AML-193 (cell line): ENCODE measurements around the gene GRHPR.
A peak's percentile ranks its signal among the peaks of the same experiment; 100 is the strongest.

ENCODE experiments used
- DNase-seq, 2 experiments: peaks; one replicate each; lab custom pipeline; 2025; lab: John Stamatoyannopoulos, UW

GRHPR gene

DNA sequence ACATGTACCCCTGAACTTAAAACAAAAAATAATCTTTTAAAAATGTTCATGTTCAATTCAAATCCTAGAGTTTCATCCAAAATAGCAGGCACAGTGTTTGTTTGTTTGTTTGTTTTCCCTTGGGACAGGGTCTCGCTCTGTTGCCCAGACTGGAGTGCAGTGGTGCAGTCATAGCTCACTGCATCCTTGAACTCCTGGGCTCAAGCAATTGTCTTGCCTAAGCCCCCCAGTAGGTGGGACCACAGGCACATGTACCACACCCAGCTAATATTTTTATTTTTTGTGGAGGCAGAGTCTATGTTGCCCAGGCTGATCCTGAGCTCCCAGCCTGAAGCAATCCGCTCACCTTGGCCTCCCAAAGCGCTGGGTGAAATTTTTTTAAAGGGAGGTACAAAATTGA is 58.3 kb downstream of the GRHPR start:
- DNase-seq: no peak

DNA sequence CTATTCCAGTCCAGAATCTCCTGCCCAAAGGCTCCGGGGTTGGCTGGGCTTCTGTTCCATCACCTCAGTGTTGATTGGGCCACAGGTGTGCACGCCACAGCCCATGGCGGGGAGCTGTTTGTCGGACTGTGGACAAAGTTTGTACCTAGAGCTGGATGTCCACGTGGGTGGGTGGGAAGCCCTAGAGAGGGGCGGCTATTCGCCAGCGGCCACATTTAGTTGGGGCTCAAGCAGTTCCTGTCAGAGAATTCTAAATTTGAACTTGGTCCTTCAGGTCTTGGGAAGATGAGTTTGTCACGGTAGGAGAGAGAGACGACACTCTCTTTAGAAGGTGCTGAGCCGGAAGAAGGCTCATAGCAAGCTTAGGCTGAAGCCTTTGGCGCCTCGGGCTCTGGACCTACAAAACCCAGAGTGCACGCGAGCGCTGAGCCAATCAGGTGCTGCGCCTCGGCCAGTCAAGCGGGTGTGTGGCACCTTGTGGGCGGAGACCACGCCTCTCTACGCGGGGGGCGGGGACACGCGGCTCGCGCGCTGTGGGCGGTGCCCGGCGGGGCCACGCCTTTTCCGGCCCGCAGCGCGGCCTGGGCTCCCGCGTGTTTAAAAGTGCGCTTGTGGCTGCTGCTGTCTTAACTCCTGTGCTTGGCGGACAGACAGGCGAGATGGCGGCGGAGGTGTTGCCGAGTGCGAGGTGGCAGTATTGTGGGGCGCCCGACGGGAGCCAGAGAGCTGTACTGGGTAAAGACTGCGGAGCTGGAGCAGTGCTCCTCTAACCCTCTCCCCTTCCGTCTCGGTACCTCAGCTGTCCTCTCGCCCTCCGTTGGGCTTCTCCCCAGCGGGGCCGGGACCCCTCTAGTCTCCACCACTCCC is 63.1 kb downstream of the GRHPR start, which contains the start of gene POLR1E:
TSS of gene POLR1E (plus strand) at position 560 of the 867 bp plus-strand sequence. CDS start at position 660, 100 bp downstream.
- DNase-seq: peak; percentile 87 to 90

DNA sequence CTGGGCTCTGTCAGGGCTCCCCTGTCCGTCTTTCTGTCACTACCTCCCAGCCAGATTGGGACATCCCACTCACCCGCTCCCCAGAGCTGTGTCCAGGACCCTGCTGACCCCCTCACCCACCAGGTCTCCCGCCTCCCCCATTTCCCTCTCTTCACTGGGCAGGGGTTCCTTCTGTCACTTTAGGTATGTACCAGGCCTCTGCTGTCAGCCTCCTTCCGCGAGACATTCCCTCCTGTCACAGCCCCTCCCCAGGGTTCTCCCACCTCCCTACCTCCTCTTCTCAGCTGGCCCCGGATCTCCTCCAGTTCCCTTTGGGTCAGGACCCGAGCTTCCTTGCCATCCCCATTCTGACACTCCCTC is 63.7 kb downstream of the GRHPR start:
- DNase-seq: no peak
